ENCODE measurements around the gene HOXD4. TPM values are rescaled to one million over a fixed set of nuclear protein-coding genes. Genes with fewer than 3 reads are reported as not detected.
A peak's percentile ranks its signal among the peaks of the same experiment; 100 is the strongest.

Gene HOXD4
- total and polyA plus RNA-seq, 10 of the 15 experiments (the other 5 are each of a cell fraction or from before 2014, with no cell fraction given) = 0.07 TPM; not detected in 9

DNA sequence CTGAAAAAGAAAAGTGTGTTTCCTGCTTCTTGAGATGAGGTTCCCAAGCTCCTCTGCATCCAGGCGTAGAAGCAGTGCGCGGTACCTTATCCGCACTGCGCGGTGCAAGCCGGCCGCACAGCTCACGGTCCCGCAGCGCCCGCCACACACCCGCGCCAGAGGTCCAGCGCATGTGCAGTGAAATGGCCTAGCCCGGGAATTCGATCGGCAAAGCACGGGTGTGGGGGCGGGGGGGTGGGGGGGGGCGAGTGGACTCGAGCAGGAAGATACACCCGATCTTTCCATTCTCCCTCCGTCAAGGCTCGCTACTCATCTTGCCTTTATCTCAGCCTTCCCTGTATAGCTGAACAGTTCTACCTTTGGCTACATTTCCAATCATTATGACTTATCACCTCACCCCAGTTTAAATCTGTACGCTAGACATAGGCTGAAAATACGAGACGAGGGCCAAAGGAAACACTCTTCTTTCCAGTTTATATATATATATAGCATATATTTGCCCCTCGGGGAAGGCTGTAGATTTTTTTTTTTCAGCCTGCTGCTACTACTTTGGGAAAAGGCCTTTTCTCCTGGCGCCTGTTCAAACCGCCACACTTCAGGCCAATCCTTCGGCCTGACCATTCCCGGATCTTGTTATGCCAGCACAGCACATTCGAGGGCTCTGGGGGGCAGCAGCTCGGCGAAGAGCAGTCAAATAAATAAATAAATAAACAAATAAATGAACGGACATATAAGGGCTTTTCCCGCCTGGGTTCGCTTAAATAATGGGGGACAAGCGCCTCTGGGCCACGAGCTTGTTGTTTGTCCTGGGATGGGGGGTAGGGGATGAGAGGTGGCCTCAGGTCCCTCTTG, 11.5 kb upstream of the HOXD4 start:
- Histone ChIP-seq H4K20me1 (ENCODE audit: control insufficient read depth, insufficient read depth) (no peaks in the 10 kb centered on the region), H3K4me2 (ENCODE audit: control insufficient read depth, insufficient read depth) (peak overlapping the region; percentile 73), H3K9me3 (replicated peaks; ENCODE audit: control insufficient read depth, insufficient read depth, low read length) (no peaks in the 10 kb centered on the region; the same call in 2 of the 3 replicates), H3K36me3 (ENCODE audit: control insufficient read depth in 2 of 2, insufficient read depth in 2 of 2, low read length in 1 of 2) (no peaks in the 10 kb centered on the region), H3K27ac (ENCODE audit: control insufficient read depth, insufficient read depth) (no peak overlapping the region), H3K4me1 (ENCODE audit: control insufficient read depth, insufficient read depth, low read length) (no peaks in the 10 kb centered on the region), H3K27me3 (replicated peaks in 1 of 2; ENCODE audit: control insufficient read depth in 2 of 2, insufficient read depth in 2 of 2, low read length in 1 of 2) (peaks cover under 1 to 11% of the 10 kb centered on the region in 2 experiments), H3K9ac (ENCODE audit: control insufficient read depth, insufficient read depth, low read length) (no peak overlapping the region), H2AFZ (ENCODE audit: control insufficient read depth, low read depth, low read length) (peak overlapping the region; percentile 74), H3K79me2 (ENCODE audit: control insufficient read depth, insufficient read depth, low read length) (no peaks in the 10 kb centered on the region), H3K4me3 (peak overlapping the region; percentile 37; the same call in 1 of the 2 replicates)
- BruUV-seq (replicated peaks) = no TSS peak
- FAIRE-seq = no peak
- 58% methylated on average over 35 of the region's 41 CpGs for WGBS (ENCODE audit: insufficient coverage, insufficient replicate concordance, low lambda C conversion rate, missing lambda C conversion rate)
- ChIA-PET POLR2A (interaction anchor here (0.6 kb wide), 1 partner anchor 512 kb away, joined by 4 read pairs; no protein-coding TSS in a partner anchor), CTCF (interaction anchor here (0.6 to 8.6 kb wide), 41 partner anchors 8 to 1415 kb away, joined by 3 to 157 read pairs (median 5); no protein-coding TSS in a partner anchor), RAD21 (ENCODE audit: unreplicated experiment) (interaction anchor here (0.6 to 5.9 kb wide), 27 partner anchors 11 to 1009 kb away, joined by 3 to 103 read pairs (median 5); no protein-coding TSS in a partner anchor), SMC1A (ENCODE audit: uncharacterized antibody, unreplicated experiment) (interaction anchor here (0.6 to 5.3 kb wide), 21 partner anchors 9 to 1018 kb away, joined by 3 to 58 read pairs (median 3); no protein-coding TSS in a partner anchor)
- no peak for DNase-seq (ENCODE audit: low read depth, low spot score)
- intact Hi-C loops (cut with micrococcal nuclease; ENCODE audit: unreplicated experiment) (loop anchor here (1.0 to 5.0 kb wide), 6 partner anchors 242 to 1007 kb away; no protein-coding TSS in a partner anchor), in situ Hi-C loops (cut with MboI) (loop anchor here (5.0 to 25.0 kb wide), 3 partner anchors 317 to 1197 kb away; no protein-coding TSS in a partner anchor)
- ATAC-seq = no peak
- no peak for TF ChIP-seq SPI1 (IDR thresholded peaks at IDR 0.05; ENCODE audit: borderline replicate concordance, insufficient read depth, low read depth, low read length)
- TF ChIP-seq NFYA (IDR thresholded peaks at IDR 0.05; ENCODE audit: borderline replicate concordance, low read depth, low read length) = no peak
- TF ChIP-seq, protein P1, sequence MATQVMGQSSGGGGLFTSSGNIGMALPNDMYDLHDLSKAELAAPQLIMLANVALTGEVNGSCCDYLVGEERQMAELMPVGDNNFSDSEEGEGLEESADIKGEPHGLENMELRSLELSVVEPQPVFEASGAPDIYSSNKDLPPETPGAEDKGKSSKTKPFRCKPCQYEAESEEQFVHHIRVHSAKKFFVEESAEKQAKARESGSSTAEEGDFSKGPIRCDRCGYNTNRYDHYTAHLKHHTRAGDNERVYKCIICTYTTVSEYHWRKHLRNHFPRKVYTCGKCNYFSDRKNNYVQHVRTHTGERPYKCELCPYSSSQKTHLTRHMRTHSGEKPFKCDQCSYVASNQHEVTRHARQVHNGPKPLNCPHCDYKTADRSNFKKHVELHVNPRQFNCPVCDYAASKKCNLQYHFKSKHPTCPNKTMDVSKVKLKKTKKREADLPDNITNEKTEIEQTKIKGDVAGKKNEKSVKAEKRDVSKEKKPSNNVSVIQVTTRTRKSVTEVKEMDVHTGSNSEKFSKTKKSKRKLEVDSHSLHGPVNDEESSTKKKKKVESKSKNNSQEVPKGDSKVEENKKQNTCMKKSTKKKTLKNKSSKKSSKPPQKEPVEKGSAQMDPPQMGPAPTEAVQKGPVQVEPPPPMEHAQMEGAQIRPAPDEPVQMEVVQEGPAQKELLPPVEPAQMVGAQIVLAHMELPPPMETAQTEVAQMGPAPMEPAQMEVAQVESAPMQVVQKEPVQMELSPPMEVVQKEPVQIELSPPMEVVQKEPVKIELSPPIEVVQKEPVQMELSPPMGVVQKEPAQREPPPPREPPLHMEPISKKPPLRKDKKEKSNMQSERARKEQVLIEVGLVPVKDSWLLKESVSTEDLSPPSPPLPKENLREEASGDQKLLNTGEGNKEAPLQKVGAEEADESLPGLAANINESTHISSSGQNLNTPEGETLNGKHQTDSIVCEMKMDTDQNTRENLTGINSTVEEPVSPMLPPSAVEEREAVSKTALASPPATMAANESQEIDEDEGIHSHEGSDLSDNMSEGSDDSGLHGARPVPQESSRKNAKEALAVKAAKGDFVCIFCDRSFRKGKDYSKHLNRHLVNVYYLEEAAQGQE (IDR thresholded peaks at IDR 0.05; ENCODE audit: low read depth, low read length) = no peak
- TF ChIP-seq YBX1 (IDR thresholded peaks at IDR 0.05) = no peak
- no peak for TF ChIP-seq LARP7 (IDR thresholded peaks at IDR 0.05)
- TF ChIP-seq ZNF384 (IDR thresholded peaks at IDR 0.05; ENCODE audit: borderline replicate concordance, low read depth, low read length) = no peak
- TF ChIP-seq HDGF (IDR thresholded peaks at IDR 0.05) = no peak
- no peak for TF ChIP-seq RFX5 (IDR thresholded peaks at IDR 0.05; ENCODE audit: low read depth, low read length)
- TF ChIP-seq CHD4 (IDR thresholded peaks at IDR 0.05) = no peak
- no peak for TF ChIP-seq MYC (IDR thresholded peaks at IDR 0.05; ENCODE audit: insufficient read depth, insufficient read length, insufficient replicate concordance, low read length, severe bottlenecking)
- TF ChIP-seq CHD1 (IDR thresholded peaks at IDR 0.05; ENCODE audit: low read depth, low read length) = no peak
- no peak for TF ChIP-seq POLR2A (IDR thresholded peaks at IDR 0.05; ENCODE audit: low read depth, low read length)
- no peak for TF ChIP-seq TAF1 (IDR thresholded peaks at IDR 0.05; ENCODE audit: borderline replicate concordance, low read depth, low read length)
- TF ChIP-seq, protein P2, sequence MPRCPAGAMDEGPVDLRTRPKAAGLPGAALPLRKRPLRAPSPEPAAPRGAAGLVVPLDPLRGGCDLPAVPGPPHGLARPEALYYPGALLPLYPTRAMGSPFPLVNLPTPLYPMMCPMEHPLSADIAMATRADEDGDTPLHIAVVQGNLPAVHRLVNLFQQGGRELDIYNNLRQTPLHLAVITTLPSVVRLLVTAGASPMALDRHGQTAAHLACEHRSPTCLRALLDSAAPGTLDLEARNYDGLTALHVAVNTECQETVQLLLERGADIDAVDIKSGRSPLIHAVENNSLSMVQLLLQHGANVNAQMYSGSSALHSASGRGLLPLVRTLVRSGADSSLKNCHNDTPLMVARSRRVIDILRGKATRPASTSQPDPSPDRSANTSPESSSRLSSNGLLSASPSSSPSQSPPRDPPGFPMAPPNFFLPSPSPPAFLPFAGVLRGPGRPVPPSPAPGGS (IDR thresholded peaks at IDR 0.05; ENCODE audit: borderline replicate concordance, insufficient read depth, low read depth, low read length, poor library complexity, severe bottlenecking) = no peak
- TF ChIP-seq, protein P3, sequence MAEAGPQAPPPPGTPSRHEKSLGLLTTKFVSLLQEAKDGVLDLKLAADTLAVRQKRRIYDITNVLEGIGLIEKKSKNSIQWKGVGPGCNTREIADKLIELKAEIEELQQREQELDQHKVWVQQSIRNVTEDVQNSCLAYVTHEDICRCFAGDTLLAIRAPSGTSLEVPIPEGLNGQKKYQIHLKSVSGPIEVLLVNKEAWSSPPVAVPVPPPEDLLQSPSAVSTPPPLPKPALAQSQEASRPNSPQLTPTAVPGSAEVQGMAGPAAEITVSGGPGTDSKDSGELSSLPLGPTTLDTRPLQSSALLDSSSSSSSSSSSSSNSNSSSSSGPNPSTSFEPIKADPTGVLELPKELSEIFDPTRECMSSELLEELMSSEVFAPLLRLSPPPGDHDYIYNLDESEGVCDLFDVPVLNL (IDR thresholded peaks at IDR 0.05; ENCODE audit: low read depth, low read length) = no peak
- TF ChIP-seq EED (IDR thresholded peaks at IDR 0.05; ENCODE audit: low read depth) = no peak
